HUES64 (cell line): ENCODE results near the gene TCEA2. TPM values are rescaled to one million over a fixed set of nuclear protein-coding genes. Genes with fewer than 3 reads are reported as not detected.

Source experiments
- H3K27ac ChIP-seq: 2 replicates; pipeline ENCODE4 v1.7.0; 2013; ENCODE audit warnings: low read depth, low read length, inconsistent platforms
- H3K27me3 ChIP-seq: 2 replicates; pipeline ENCODE4 v1.6.1; 2013; ENCODE audit warnings: mild to moderate bottlenecking, low read length; ENCODE audit not compliant: insufficient read depth
- H3K36me3 ChIP-seq: 2 replicates; pipeline ENCODE4 v1.6.1; 2013; ENCODE audit warnings: mild to moderate bottlenecking, low read length; ENCODE audit not compliant: insufficient read depth
- H3K4me1 ChIP-seq: 2 replicates; pipeline ENCODE4 v1.6.1; 2013; ENCODE audit warnings: mild to moderate bottlenecking, low read length, moderate library complexity; ENCODE audit not compliant: insufficient read depth
- H3K4me3 ChIP-seq: 2 replicates; pipeline ENCODE4 v1.5.1; 2013; ENCODE audit warnings: mild to moderate bottlenecking, low read length, moderate library complexity
- H3K9ac ChIP-seq: 2 replicates; pipeline ENCODE4 v1.6.1; 2013; ENCODE audit warnings: mild to moderate bottlenecking, low read depth, low read length
- H3K9me3 ChIP-seq: 2 replicates; pipeline ENCODE4 v1.6.1; 2013; ENCODE audit warnings: low read depth, low read length; ENCODE audit not compliant: insufficient read depth
- WGBS: fragments of 150-250, 120-280 bp; methylation state at CpG from one replicate; pipeline ENCODE4 v1.1.7; 2013; ENCODE audit warnings: missing lambda C conversion rate; 5-methylcytosine and 5-hydroxymethylcytosine counted together
- polyA plus RNA-seq, 2 experiments: library from polyadenylated mRNA; stranded (reverse); fragments of 50-300 nt; gene quantifications; one replicate each; pipeline ENCODE4 v1.2.3, GENCODE V29; 2013

TCEA2 gene
- polyA plus RNA-seq (2013, experiment 1 of 2) = 31.3 TPM
- polyA plus RNA-seq (2013, experiment 2 of 2) = 39.4 TPM

DNA sequence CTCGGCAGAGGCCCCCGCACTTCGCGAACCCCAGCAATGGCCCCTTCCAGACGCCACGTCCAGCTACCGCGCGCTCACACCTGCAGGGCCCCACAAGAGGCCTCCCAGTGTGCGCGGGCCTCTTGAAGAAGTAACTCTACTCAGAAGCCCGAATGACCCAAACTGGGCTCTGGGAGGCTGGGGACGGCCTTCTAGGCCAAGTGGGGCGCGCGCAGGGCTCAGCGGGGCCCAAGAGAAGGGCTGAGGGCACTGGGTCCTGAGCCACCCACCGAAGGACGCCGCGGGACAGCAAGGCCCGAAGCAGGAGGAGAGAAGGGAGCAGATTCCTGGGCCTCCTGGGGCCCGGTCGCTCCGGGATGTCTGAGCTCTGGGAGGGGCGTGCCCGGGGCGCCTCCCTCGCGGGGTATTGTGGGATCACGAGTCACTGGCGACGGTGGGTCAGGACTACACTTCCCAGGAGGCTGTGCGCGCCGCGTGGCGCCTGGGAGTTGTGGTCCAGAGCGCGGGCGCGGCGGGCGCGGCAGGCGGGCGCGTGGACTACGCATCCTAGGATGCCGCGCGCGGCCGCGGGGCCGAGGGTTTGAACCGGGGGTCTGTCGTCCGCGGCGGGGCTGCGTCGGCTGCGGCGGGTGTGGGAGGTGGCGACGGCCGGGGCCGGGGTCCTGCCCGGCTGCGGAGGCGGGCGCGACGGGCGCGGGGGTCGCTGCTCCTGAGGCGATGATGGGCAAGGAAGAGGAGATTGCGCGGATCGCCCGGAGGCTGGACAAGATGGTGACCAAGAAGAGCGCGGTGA, at the start of gene TCEA2:
TSS of gene TCEA2 (plus strand) at position 603 of the 793 bp plus-strand sequence. CDS start at position 718, 115 bp downstream.
- WGBS = 11% methylated on average over 85 of the region's 85 CpGs
- H3K27me3 ChIP-seq = no peaks in the 10 kb centered on the region
- peak within 1 kb of the TSS; percentile 49; the same call in 1 of the 2 replicates for H3K27ac ChIP-seq
- H3K9ac ChIP-seq = peak within 1 kb of the TSS; percentile 72
- H3K9me3 ChIP-seq = no peaks in the 10 kb centered on the region
- peak within 1 kb of the TSS; percentile 91 for H3K4me3 ChIP-seq
- H3K36me3 ChIP-seq = no peaks in the 10 kb centered on the region
- peaks cover 4% of the 10 kb centered on the region; the same call in 1 of the 2 replicates for H3K4me1 ChIP-seq

GRCh38 chr20:64015635-64016034, 47.4 kb upstream of the TCEA2 start:
- no peak overlapping the region for H3K27ac ChIP-seq
- H3K4me1 ChIP-seq = no peaks in the 10 kb centered on the region
- H3K27me3 ChIP-seq = no peaks in the 10 kb centered on the region
- H3K9me3 ChIP-seq = no peaks in the 10 kb centered on the region
- 88% methylated on average over 2 of the region's 2 CpGs for WGBS
- H3K9ac ChIP-seq = no peak overlapping the region
- peaks cover 76% of the 10 kb centered on the region for H3K36me3 ChIP-seq
- H3K4me3 ChIP-seq = no peak overlapping the region

GRCh38 chr20:64021124-64021975, 41.6 kb upstream of the TCEA2 start:
- no peaks in the 10 kb centered on the region for H3K9me3 ChIP-seq
- H3K36me3 ChIP-seq = peaks cover 85% of the 10 kb centered on the region
- WGBS = 95% methylated on average over 36 of the region's 36 CpGs
- H3K4me1 ChIP-seq = no peaks in the 10 kb centered on the region
- no peak overlapping the region for H3K4me3 ChIP-seq
- H3K27me3 ChIP-seq = no peaks in the 10 kb centered on the region
- H3K27ac ChIP-seq = no peak overlapping the region
- no peak overlapping the region for H3K9ac ChIP-seq

- Histone ChIP-seq H3K36me3 (peaks cover 89% of the 10 kb centered on the region), H3K27ac (no peak overlapping the region), H3K4me1 (no peaks in the 10 kb centered on the region), H3K9me3 (no peaks in the 10 kb centered on the region), H3K27me3 (no peaks in the 10 kb centered on the region), H3K9ac (no peak overlapping the region), H3K4me3 (no peak overlapping the region)
- 97% methylated on average over 17 of the region's 17 CpGs for WGBS
These were observed 40.2 kb upstream of the TCEA2 start for GRCh38 chr20:64022671-64023360.

DNA sequence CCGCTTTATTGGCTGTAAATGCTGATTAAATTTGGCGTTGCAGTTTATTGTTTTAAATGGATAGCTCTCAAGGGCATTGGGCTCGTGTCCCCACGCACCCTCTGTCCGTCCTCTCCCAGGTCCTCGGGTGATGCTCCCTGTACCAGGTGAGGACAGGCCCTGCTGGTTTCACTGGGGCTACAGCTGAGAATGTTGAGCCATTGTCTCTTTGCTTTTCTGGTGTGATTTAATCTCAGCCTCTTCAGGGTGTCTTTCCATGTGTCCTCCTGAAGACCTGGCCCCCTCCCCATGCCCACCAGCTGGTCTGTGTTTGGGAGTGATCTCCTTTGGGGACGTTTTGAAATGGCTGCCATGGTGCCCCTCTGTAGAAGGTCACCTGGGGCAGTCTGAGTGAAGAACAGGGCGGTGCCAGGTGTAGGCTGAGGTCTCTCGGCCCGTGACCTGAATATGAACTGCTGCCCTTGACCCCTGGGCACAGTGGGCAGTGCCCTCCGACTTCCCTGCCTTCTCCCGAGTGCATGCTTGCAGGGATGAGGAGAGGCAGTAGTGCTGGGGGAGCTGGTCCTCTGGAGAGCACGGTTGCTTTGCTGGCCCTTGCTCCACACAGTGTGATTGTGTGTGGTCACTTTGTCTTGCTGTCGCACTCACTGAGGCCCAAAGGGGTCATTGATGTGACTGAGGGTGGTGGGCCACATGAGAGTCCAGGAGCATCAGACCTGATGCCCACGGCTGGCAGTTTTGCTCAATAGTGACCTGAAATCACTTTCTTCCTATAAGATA, 39.4 kb upstream of the TCEA2 start:
- H3K36me3 ChIP-seq = peaks cover 89% of the 10 kb centered on the region
- no peak overlapping the region for H3K9ac ChIP-seq
- no peak overlapping the region for H3K4me3 ChIP-seq
- no peaks in the 10 kb centered on the region for H3K9me3 ChIP-seq
- 93% methylated on average over 15 of the region's 15 CpGs for WGBS
- no peaks in the 10 kb centered on the region for H3K4me1 ChIP-seq
- H3K27me3 ChIP-seq = no peaks in the 10 kb centered on the region
- H3K27ac ChIP-seq = no peak overlapping the region

- Histone ChIP-seq H3K4me3 (no peak overlapping the region), H3K9me3 (no peaks in the 10 kb centered on the region), H3K9ac (no peak overlapping the region), H3K36me3 (peaks cover 90% of the 10 kb centered on the region), H3K27ac (no peak overlapping the region), H3K4me1 (no peaks in the 10 kb centered on the region), H3K27me3 (no peaks in the 10 kb centered on the region)
- 93% methylated on average over 17 of the region's 17 CpGs for WGBS
These were observed 38.6 kb upstream of the TCEA2 start for GRCh38 chr20:64024141-64024990.

GRCh38 chr20:64025101-64025825, 37.7 kb upstream of the TCEA2 start:
- H3K4me1 ChIP-seq = no peaks in the 10 kb centered on the region
- no peak overlapping the region for H3K9ac ChIP-seq
- H3K4me3 ChIP-seq = no peak overlapping the region
- no peaks in the 10 kb centered on the region for H3K27me3 ChIP-seq
- no peaks in the 10 kb centered on the region for H3K9me3 ChIP-seq
- WGBS = 95% methylated on average over 18 of the region's 18 CpGs
- H3K36me3 ChIP-seq = peaks cover 92% of the 10 kb centered on the region
- no peak overlapping the region for H3K27ac ChIP-seq

DNA sequence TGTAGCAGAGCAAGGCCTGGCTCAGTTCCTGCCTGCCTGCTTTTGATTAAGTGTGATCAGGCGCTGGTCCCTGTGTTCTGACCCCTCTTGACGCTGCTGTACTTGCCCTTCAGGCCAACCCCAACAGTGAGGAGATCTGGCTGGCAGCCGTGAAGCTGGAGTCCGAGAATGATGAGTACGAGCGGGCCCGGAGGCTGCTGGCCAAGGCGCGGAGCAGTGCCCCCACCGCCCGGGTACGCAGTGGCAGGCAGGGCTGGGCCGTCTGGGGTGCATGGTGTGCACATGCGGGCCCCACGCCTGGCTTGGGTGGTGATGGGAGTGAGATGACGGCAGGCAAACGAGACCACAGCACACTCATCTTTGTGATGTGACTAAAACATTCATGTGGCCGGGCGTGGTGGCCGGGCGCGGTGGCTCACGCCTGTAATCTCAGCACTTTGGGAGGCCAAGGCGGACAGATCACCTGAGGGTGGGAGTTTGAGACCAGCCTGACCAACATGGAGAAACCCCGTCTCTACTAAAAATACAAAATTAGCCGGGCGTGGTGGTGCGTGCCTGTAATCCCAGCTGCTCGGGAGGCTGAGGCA, 37.1 kb upstream of the TCEA2 start:
- H3K36me3 ChIP-seq = peaks cover 92% of the 10 kb centered on the region
- H3K27ac ChIP-seq = no peak overlapping the region

DNA sequence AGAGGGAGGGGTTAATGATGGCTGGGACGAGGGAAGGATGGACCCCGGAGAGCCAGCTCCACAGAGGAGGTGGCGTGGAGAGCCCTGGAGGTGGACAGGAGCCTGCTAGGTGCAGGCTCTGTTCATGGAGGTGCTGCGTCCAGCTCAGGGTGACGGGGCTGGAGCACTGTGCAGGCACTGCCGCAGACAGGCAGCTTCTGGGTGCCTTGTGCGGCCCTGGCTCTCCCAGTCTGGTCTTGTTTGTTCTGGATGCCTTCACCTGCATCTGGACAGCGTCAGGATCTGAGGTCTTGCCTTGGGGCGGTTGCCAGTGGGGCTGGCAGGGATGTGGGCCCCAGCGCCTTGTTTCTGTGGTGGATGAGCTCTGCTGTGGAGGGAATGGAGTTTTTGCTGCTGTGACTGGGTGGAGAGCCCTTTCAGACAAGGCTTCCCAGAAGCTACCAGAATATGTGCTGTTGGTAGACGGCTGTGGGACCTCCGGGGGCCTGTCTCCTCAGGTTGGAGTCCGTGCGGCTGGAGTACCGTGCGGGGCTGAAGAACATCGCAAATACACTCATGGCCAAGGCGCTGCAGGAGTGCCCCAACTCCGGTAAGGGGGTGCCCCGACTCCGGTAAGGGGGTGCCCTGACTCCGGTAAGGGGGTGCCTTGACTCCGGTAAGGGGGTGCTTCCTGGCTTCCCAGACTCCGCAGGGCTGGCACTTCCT, 34.9 kb upstream of the TCEA2 start:
- H3K9me3 ChIP-seq = no peaks in the 10 kb centered on the region
- H3K27ac ChIP-seq = no peak overlapping the region
- H3K27me3 ChIP-seq = no peaks in the 10 kb centered on the region
- no peak overlapping the region for H3K9ac ChIP-seq
- H3K4me3 ChIP-seq = no peak overlapping the region
- H3K36me3 ChIP-seq = peaks cover 89% of the 10 kb centered on the region
- WGBS = 92% methylated on average over 24 of the region's 24 CpGs
- H3K4me1 ChIP-seq = no peaks in the 10 kb centered on the region

More for the DNA sequence above, 37.1 kb upstream of the TCEA2 start:
- Histone ChIP-seq H3K27me3 (no peaks in the 10 kb centered on the region), H3K4me1 (no peaks in the 10 kb centered on the region), H3K4me3 (no peak overlapping the region), H3K9me3 (no peaks in the 10 kb centered on the region), H3K9ac (no peak overlapping the region)
- 94% methylated on average over 29 of the region's 29 CpGs for WGBS
